ENCODE measurements around the gene SFT2D3. TPM values are rescaled to one million over a fixed set of nuclear protein-coding genes. Genes with fewer than 3 reads are reported as not detected.

The SFT2D3 gene
- total and polyA plus RNA-seq, 8 donors: 2.7 to 5.7 (median 3.7) TPM

DNA sequence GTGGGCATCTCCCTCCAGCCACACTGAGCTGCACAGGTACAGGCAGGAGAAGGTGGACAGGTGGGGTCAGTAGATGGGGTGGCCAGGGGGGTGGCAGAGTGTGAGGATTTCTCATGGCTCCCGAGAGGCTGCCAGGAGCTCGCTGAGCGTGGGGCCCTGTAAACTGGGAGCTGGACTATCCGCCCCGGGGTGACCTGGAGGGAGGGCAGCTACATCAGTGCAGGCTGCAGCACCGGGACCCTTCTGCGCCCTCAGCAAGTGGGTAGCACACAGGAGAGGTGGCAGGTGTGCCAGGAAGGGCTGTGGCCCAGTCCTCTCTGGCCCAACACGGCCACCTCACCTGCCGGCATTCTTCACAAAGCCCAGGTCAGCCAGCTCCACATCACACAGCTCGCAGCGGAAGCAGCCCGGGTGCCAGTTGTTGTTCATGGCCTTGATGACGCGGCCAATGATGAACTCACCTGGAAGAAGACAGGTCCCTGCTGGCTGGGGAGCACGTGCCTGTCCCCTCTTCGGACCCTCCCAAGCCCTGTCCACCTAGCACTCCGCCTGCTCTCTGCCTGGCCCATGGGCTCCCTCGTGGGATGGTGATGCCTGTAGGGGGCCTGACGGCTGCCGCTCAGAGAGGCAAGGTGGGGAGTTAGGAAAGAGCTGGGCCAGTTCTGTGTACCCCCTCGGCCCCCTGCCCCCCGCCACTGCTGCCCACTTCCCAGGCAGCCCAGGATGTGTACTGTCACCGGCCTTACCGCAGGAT is 47.0 kb upstream of the SFT2D3 start:
- ATAC-seq: no peak
- no peaks in the 10 kb centered on the region for H3K36me3 ChIP-seq
- no peaks in the 10 kb centered on the region for H3K27me3 ChIP-seq
- FAIRE-seq: no peak
- no peak overlapping the region for H3K27ac ChIP-seq
- peaks cover 0 to 3% (median 0%) of the 10 kb centered on the region in 3 donors for H3K4me1 ChIP-seq
- TF ChIP-seq, protein P1, sequence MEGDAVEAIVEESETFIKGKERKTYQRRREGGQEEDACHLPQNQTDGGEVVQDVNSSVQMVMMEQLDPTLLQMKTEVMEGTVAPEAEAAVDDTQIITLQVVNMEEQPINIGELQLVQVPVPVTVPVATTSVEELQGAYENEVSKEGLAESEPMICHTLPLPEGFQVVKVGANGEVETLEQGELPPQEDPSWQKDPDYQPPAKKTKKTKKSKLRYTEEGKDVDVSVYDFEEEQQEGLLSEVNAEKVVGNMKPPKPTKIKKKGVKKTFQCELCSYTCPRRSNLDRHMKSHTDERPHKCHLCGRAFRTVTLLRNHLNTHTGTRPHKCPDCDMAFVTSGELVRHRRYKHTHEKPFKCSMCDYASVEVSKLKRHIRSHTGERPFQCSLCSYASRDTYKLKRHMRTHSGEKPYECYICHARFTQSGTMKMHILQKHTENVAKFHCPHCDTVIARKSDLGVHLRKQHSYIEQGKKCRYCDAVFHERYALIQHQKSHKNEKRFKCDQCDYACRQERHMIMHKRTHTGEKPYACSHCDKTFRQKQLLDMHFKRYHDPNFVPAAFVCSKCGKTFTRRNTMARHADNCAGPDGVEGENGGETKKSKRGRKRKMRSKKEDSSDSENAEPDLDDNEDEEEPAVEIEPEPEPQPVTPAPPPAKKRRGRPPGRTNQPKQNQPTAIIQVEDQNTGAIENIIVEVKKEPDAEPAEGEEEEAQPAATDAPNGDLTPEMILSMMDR (IDR thresholded peaks at IDR 0.05): no peak
- no peaks in the 10 kb centered on the region for H3K9me3 ChIP-seq
- intact Hi-C loops (cut with DNase I): no loop called here
- peak in 2 of 6 donors; percentile 12 to 50 for DNase-seq
- 78 to 82% methylated on average over 24 of the region's 24 CpGs for WGBS, 2 donors
- H3K4me3 ChIP-seq: no peak overlapping the region

DNA sequence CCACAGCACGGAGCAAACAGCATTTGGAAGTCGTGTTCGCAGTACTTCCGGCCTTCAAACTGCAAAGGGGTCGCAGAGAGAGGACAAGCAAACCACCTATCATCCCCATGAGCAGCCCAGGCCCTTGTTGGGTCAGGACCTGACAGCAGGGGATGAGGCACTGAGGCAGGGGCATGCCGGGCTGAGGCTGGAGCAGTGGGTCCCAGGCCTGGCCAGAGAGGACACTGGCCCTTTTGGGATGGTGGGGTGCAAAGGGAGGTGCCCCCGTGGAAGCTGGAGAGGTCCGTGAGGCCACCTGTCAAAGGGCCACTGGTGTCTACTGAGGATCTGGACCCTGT is 46.5 kb upstream of the SFT2D3 start:
- no peak overlapping the region for H3K4me3 ChIP-seq
- no peaks in the 10 kb centered on the region for H3K36me3 ChIP-seq
- no peaks in the 10 kb centered on the region for H3K27me3 ChIP-seq
- FAIRE-seq (no peak), DNase-seq (no peak), ATAC-seq (no peak)
- intact Hi-C loops (cut with DNase I): no loop called here
- 70 to 87% methylated on average over 8 of the region's 8 CpGs for WGBS, 2 donors
- H3K9me3 ChIP-seq: no peaks in the 10 kb centered on the region
- no peaks in the 10 kb centered on the region for H3K4me1 ChIP-seq
- TF ChIP-seq, protein P1 (IDR thresholded peaks at IDR 0.05): no peak
- H3K27ac ChIP-seq: no peak overlapping the region

DNA sequence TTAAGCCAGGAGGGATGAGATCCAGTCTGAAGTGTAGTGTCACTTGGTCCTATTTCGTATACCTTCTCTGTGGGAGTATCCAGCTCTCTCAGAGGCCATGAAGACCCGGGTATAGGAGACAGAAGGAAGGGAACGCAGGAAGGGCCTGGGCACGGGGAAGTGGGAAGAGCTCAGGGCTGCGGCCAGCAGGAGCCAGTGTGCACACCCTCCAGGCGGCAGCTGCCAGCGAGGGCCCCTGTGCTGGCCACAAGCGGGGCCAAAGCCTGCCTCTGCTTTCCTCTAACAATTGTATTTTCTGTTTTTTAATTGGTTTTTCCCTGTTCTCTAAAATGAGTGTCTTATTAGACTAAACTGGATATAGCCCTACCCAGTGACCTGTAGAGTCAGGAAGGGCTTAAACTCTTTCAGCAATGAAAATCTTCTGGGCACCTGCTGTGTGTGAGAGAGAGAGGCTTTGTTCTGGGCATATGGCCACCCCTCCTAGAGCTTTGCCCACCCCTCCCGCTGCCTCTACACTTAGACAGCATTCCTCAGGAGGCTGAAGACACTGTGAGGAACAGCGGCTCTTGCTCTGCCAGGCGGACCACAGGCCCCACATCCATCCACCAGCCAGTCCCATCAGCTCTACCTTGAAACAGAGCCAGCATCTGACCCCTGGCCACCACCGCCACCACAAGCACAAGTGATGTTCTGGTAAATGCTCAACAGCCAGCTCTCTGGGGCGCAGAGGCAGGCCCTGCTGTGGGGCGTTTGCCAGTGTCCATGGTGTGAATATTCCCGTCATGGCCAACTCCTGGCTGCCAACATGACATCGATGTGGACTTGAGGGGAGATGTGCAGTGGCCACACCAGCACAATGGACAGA is 45.9 kb upstream of the SFT2D3 start:
- no peaks in the 10 kb centered on the region for H3K27me3 ChIP-seq
- TF ChIP-seq, protein P1 (IDR thresholded peaks at IDR 0.05): no peak
- intact Hi-C loops (cut with DNase I): no loop called here
- WGBS, 2 donors: 78 to 83% methylated on average over 16 of the region's 16 CpGs
- H3K4me3 ChIP-seq: no peak overlapping the region
- DNase-seq: peak in 1 of 6 donors; percentile 8
- no peak for FAIRE-seq
- no peak for ATAC-seq
- H3K36me3 ChIP-seq: no peaks in the 10 kb centered on the region
- no peaks in the 10 kb centered on the region for H3K4me1 ChIP-seq
- H3K9me3 ChIP-seq: no peaks in the 10 kb centered on the region
- no peak overlapping the region for H3K27ac ChIP-seq

DNA sequence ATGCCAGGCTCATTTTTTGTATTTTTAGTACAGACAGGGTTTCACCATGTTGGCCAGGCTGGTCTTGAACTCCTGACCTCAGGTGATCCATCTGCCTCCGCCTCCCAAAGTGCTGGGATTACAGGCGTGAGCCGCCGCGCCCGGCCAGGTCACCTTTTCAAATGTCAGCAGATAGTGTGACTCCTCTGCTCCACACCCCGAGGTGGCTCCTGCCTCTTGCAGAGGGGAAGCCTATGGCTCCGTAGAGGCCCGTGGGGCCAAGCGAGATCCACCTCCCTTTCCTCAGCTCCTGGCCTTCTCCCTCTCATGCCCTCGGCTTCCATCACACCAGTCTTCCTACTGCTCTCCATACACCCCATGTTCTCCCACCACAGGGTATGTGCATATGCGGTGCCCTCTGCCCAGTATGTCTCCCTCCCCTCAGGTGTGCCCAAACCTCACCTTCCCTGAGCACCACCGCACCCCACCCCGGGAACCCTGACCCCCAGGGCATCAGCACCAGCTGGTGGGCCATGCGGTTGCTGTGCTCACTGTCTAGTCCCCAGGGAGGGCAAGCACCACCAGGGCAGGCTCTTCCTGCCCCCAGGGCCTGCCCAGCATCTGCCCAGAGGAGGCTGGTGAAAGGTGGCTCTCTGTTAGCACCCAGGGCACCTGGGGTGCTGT is 44.6 kb upstream of the SFT2D3 start:
- ATAC-seq (no peak), FAIRE-seq (no peak), DNase-seq (peak in 1 of 6 donors; percentile 6)
- intact Hi-C loops (cut with DNase I): no loop called here
- no peaks in the 10 kb centered on the region for H3K27me3 ChIP-seq
- H3K4me1 ChIP-seq: no peaks in the 10 kb centered on the region
- 80 to 89% methylated on average over 15 of the region's 15 CpGs for WGBS, 2 donors
- TF ChIP-seq, protein P1 (IDR thresholded peaks at IDR 0.05): no peak
- H3K9me3 ChIP-seq: no peaks in the 10 kb centered on the region
- H3K27ac ChIP-seq: no peak overlapping the region
- no peaks in the 10 kb centered on the region for H3K36me3 ChIP-seq
- no peak overlapping the region for H3K4me3 ChIP-seq

Measured in pancreas (tissue), 10 donors.